GM21723 (cell line): ENCODE results near the gene ITLN1.

Source experiments
- ATAC-seq: cut with Tn5 transposase; IDR thresholded peaks from one replicate; pipeline ENCODE4 v1.9.1; 2021; ENCODE audit warnings: mild to moderate bottlenecking, moderate library complexity; ENCODE audit not compliant: unreplicated experiment

Gene ITLN1

DNA sequence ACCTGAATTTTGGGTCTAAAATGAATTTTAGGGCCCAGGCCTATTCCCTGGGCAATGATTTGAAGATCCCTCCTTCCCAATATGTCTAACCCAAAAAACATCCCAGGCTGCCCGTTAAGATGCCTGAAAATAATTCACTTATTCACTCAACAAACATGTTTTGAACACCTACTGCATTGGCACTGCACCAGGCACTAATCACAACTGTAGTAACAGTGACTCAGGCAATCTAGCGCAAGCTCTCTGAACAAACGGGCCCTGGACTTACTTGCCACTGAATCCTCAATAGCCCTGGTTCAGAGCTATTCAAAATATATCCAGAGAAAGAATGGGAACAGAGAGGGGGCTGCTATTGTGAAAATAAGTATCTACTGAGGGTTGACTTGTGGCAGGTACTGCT is 26.5 kb downstream of the ITLN1 start:
- no peak for ATAC-seq

DNA sequence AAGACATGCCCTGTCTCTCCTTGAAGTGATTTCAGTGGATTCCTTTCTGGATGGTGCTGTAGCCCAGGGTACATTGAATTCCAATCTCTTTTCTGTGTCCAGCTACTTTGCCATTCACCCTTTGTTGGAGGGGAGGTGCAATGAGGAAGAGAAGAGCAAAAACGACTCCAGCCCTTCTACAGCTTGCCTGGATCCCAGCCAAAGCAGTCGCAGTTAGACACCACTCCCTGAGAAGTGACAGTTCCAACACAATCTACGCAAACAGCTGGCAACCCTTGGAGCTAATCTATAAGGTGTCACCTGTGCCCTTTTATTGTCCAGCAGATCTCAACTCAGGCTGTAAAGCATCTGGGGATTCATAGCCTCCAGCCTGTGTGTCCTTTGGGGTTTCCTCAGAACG is 26.9 kb downstream of the ITLN1 start:
- ATAC-seq: no peak

GRCh38 chr1:160855181-160855981 is 29.6 kb downstream of the ITLN1 start:
- peak; percentile 79 for ATAC-seq

DNA sequence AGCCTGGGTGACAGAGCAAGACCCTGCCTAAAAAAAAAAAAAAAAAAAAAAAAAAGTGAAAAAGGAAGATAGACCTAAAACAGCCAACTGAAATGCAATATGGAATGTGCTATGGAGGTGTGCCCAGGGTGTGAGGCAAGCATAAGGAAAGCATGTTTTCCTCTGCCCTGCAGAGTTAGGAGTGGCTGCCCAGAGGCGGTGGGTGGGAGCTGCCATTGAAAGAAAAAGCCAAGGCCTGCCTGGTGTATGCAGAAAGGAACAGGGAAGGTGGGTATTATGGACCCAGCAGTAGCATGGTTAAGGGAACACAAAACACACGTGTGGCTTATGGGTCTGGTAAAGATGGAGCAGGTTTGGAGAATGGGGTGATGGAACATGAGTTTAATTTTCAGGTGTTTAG is 31.2 kb downstream of the ITLN1 start:
- ATAC-seq: no peak

DNA sequence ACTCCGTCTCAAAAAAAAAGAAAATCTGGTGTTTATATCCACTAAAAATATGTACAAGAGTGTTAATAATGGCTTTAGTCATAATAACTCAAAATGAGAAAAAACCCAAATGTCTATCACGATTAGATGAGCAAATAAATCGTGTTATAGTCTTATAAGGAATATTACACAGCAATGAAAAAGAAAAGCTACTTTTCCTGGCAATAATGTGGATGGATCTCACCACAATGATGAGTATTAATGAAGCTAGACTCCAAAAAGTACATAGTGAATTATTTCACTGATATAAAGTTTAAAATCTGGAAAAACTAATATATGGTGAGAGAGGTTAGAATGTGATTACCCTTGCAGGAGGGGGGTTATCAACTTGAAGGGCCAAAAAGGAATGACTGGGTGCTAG is 32.0 kb downstream of the ITLN1 start:
- no peak for ATAC-seq

- no peak for ATAC-seq
These were observed 34.0 kb downstream of the ITLN1 start for GRCh38 chr1:160850993-160851392.

DNA sequence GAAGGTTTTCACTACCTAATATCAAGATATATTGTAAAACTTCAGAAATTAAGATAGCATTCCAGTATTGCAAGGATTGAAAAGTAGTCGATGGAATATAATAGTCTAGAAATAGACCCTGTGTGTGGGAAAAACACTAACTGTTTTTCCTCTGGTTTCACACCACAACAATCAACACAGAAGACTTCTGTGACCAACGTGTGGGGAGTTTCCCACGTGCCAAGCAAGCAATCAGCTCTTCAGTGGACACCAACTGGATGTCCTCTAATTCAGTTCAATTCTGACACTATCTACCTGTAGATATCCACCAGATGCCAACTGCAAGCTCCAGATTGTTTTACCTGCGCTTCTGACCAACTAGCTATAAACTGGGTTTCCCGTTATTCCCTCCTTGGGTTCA is 34.4 kb downstream of the ITLN1 start:
- ATAC-seq: no peak

GRCh38 chr1:160846281-160846680 is 38.7 kb downstream of the ITLN1 start:
- ATAC-seq: no peak

- ATAC-seq: no peak
These were observed 40.3 kb downstream of the ITLN1 start for GRCh38 chr1:160844447-160845232.

GRCh38 chr1:160841079-160841478 is 43.9 kb downstream of the ITLN1 start:
- ATAC-seq: no peak

DNA sequence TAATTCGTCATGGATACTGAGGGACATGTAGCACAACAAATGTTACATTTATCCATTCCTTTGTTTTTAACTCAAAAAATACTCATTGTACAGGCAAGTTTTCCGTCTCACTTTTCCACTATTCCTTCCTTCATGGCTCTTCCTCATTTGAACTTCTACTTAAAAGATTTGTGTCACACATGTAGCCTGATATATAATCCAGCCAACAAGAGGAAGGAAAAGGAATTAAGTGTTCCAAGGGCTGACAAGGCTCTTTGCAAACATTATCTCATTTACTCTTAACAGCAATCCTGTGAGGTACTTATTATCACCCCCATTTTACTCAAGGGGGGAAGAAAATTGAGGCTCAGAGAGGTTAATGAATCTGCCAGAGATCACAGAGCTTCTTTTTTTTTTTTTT is 45.2 kb downstream of the ITLN1 start:
- no peak for ATAC-seq

GRCh38 chr1:160838888-160839287 is 46.1 kb downstream of the ITLN1 start:
- no peak for ATAC-seq

DNA sequence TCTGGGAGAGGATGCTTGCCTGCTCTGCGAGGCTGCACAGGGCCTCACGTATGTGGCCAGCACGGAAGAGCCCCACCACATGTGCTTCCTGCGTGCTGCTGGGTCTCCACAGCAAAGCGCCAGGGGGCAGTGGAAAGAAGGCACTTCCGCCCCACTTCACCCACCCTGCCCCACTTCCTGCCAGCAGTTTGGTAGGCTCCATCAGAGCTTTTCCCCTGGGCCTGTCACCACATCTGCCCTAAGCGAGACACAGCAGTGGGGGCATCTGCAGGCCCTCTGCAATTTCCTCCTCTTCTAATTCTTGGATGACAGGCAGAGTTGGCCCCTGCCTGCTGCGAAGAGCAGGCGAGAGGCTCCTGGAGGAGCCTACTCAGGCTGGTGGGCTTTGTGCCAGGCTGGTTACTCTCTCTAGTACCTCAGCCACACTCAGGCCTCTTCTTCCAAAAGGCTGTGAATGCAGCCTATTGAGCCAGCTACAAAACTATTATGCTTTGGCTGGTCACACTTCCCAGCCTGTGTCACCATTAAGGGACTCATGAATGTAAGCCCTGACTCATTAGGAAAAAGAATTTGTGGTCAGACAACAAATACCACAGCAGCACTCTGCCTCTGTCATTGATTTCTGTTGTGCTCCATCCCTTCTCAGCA is 47.3 kb downstream of the ITLN1 start:
- peak; percentile 76 for ATAC-seq

DNA sequence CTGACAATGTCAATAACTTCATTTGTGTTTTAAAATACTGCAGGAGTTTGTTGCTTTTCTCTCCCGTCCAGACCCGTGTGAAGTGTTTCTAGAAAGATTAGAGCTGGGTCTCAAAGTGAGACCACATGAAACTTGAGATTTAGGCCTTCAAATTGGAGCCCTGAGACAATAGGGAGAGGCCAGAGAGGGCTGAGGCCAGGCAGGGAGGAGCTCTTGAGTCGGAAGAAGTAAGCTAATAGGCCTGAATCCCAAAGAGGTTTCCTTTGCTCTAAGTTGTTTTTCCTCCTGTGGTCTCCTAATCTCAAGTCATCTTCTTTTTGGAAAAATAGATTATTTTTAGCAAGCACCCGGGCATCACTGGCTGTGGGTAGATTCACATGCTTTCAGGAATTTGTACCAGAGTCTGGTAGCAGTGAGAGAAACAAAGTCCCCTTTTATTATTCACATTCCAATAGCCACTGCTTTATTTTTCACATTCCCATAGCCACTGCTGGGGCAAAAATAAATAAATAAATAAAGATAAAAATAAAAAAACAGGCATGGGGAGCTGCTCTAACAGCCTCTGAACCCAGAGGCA is 47.9 kb downstream of the ITLN1 start:
- no peak for ATAC-seq

DNA sequence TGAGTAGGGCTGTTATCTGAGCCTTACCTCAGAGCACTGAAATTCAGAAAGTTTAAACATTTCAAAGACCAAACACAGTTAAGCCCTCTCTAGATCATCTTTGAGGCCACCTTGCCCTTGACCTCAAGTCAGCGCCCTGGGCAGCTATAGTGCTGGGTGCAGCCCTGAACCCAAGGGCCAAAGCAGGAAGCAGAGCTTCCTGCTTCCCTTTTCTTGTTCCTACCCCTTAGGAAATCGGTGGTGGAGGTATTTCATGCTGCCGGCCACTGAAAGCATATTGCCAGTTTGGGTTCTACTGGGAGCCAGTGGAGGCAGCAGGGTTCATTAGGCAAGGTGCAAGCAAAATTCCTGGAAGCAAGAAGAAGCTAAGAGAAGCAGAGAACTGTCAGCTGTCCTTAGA is 48.4 kb downstream of the ITLN1 start:
- no peak for ATAC-seq

DNA sequence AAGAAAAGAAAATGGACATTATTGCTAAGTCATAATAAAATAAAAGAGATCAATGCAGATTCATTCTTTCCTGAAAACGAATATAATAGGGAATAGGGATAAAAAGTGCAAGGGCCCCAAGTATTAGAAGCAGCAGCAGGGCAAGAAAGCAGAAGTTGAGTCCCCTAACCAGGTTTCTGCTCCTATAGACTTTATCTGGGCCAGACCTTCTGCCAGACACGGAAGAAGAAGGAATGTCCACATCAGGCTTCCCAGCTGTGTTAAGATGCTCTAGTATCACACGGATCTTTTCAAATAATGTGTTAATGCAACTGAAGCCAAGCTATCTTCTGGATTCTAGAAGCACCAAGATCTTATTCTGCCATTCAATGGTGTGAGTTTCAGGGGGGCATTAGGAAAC is 49.2 kb downstream of the ITLN1 start:
- no peak for ATAC-seq

DNA sequence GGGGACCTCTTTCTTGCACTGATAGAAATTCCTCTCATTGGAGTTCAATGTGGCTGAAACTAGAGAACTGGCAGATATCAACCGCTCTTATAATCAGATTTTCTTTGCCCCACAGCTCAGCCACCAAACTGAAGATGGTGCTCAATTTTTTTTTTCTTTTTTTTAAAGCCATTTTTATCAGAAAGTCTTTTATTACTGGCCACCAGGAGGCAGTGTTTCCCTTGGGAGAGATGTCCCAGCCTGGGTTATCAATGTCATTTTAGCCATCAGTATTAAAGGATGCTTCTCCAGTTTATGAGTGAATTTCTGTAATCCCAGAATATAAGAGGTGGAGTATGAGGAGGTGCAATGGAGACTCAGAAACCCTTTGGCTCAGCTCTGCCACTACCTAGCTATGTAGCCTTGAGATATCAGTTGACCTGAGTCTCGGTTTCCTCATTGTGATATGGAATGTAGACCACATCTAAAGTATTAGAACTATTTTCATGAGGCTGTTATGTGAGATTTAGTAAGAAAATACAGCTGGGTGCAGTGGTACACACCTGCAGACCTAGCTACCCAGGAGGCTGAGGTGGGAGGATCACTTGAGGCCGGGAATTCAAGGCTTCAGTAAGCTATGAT is 49.9 kb downstream of the ITLN1 start:
- ATAC-seq: no peak

- ATAC-seq: no peak
These were observed 54.4 kb downstream of the ITLN1 start for GRCh38 chr1:160830321-160831153.

GRCh38 chr1:160829766-160830165 is 55.2 kb downstream of the ITLN1 start:
- ATAC-seq: no peak

DNA sequence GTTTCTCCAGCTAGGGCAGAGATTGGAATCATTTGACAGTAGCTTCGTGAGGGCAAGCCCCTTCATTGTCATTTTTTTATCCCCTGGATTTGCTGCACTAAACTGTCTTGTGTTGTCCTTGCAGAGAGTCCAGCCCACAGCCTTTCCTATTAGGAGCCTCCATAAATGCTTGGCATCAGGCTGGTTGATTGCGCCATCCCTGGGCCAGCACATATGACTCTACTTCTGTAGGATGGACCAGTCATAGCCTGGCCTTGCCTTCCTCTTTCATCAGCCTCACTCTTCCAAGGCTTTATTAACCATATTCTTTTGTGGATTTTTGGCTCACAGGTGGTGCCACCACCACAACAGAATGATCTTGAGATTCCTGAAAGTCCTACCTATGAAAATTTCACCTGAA is 57.6 kb downstream of the ITLN1 start:
- no peak for ATAC-seq
